HEK293 (cell line): ENCODE measurements around the gene ENDOV.

Experiments used
- CTCF ChIP-seq: fragments of 450-650 bp; formaldehyde crosslinking; IDR thresholded peaks from 2 replicates; pipeline ENCODE4 v1.5.1; 2016; ENCODE audit warnings: missing biosample characterization, missing genetic modification characterization
- HOXC10 ChIP-seq: sonication (generic); formaldehyde crosslinking; IDR thresholded peaks from 2 replicates; pipeline ENCODE4 v1.8.1; 2023; ENCODE audit warnings: mild to moderate bottlenecking, missing genetic modification reagents
- IKZF3 ChIP-seq: fragments of 450-650 bp; IDR thresholded peaks from 2 replicates; pipeline ENCODE4 v1.5.0; 2018; ENCODE audit warnings: missing biosample characterization, mild to moderate bottlenecking, missing genetic modification characterization, moderate library complexity
- KLF16 ChIP-seq: fragments of 450-650 bp; formaldehyde crosslinking; IDR thresholded peaks from 2 replicates; pipeline ENCODE4 v1.5.1; 2017; ENCODE audit warnings: missing biosample characterization, missing genetic modification characterization
- MEIS1 ChIP-seq: sonication (generic); formaldehyde crosslinking; IDR thresholded peaks from 2 replicates; pipeline ENCODE4 v1.8.1; 2022; ENCODE audit warnings: missing genetic modification reagents, mild to moderate bottlenecking, borderline replicate concordance
- PRDM6 ChIP-seq: fragments of 450-650 bp; formaldehyde crosslinking; IDR thresholded peaks from 2 replicates; pipeline ENCODE4 v1.5.1; 2017; ENCODE audit warnings: missing biosample characterization, missing genetic modification characterization
- REST ChIP-seq: fragments of 450-650 bp; formaldehyde crosslinking; IDR thresholded peaks from 2 replicates; pipeline ENCODE4 v1.5.1; 2016; ENCODE audit warnings: missing biosample characterization, missing genetic modification characterization
- TRIM28 ChIP-seq: IDR thresholded peaks from 2 replicates; pipeline ENCODE4 v1.6.1; 2011; ENCODE audit warnings: low read length, control low read depth, borderline replicate concordance
- ZBTB48 ChIP-seq: fragments of 450-650 bp; formaldehyde crosslinking; IDR thresholded peaks from 2 replicates; pipeline ENCODE4 v1.5.1; 2016; ENCODE audit warnings: missing biosample characterization, missing genetic modification characterization
- ZNF174 ChIP-seq: fragments of 450-650 bp; formaldehyde crosslinking; IDR thresholded peaks from 2 replicates; pipeline ENCODE4 v1.5.0; 2017; ENCODE audit warnings: missing biosample characterization, mild to moderate bottlenecking, missing genetic modification characterization
- ZNF19 ChIP-seq: fragments of 450-650 bp; formaldehyde crosslinking; IDR thresholded peaks from 2 replicates; pipeline ENCODE4; 2016; ENCODE audit warnings: missing biosample characterization, missing genetic modification characterization, low read depth
- ZNF391 ChIP-seq: fragments of 450-650 bp; formaldehyde crosslinking; IDR thresholded peaks from 2 replicates; pipeline ENCODE4 v1.5.1; 2016; ENCODE audit warnings: low read depth, missing biosample characterization, missing genetic modification characterization, borderline replicate concordance
- ZNF449 ChIP-seq: fragments of 450-650 bp; formaldehyde crosslinking; IDR thresholded peaks from 2 replicates; pipeline ENCODE4 v1.5.1; 2017; ENCODE audit warnings: missing biosample characterization, mild to moderate bottlenecking, missing genetic modification characterization, moderate library complexity
- ZNF555 ChIP-seq: fragments of 450-650 bp; formaldehyde crosslinking; conservative IDR thresholded peaks from 2 replicates; pipeline ENCODE4 v1.5.1; 2017; ENCODE audit warnings: missing biosample characterization, mild to moderate bottlenecking, missing genetic modification characterization, inconsistent platforms
- ZNF621 ChIP-seq: fragments of 450-650 bp; formaldehyde crosslinking; IDR thresholded peaks from 2 replicates; pipeline ENCODE4 v1.5.1; 2017; ENCODE audit warnings: missing biosample characterization, missing genetic modification characterization
- ZNF626 ChIP-seq: fragments of 450-650 bp; sonication (Bioruptor Pico); formaldehyde crosslinking; IDR thresholded peaks from 2 replicates; pipeline ENCODE4 v1.5.1; 2018; ENCODE audit warnings: missing biosample characterization, missing genetic modification characterization, inconsistent platforms
- ZNF629 ChIP-seq: fragments of 450-650 bp; formaldehyde crosslinking; IDR thresholded peaks from 2 replicates; pipeline ENCODE4 v1.5.1; 2017; ENCODE audit warnings: missing biosample characterization, missing genetic modification characterization
- ZNF645 ChIP-seq: fragments of 450-650 bp; formaldehyde crosslinking; IDR thresholded peaks from 2 replicates; pipeline ENCODE4; 2016; ENCODE audit warnings: missing biosample characterization, missing genetic modification characterization
- ZNF692 ChIP-seq: fragments of 450-650 bp; formaldehyde crosslinking; IDR thresholded peaks from 2 replicates; pipeline ENCODE4 v1.5.1; 2016; ENCODE audit warnings: missing biosample characterization, missing genetic modification characterization
- ZNF747 ChIP-seq: fragments of 450-650 bp; formaldehyde crosslinking; IDR thresholded peaks from 2 replicates; pipeline ENCODE4 v1.5.1; 2016; ENCODE audit warnings: missing biosample characterization, missing genetic modification characterization
- ZNF843 ChIP-seq: fragments of 450-650 bp; formaldehyde crosslinking; IDR thresholded peaks from 2 replicates; pipeline ENCODE4 v1.5.1; 2016; ENCODE audit warnings: missing biosample characterization, missing genetic modification characterization
- ZSCAN30 ChIP-seq: fragments of 450-650 bp; IDR thresholded peaks from 2 replicates; pipeline ENCODE4 v1.5.1; 2018; ENCODE audit warnings: missing biosample characterization, mild to moderate bottlenecking, missing genetic modification characterization, moderate library complexity
- ZSCAN4 ChIP-seq: fragments of 450-650 bp; formaldehyde crosslinking; IDR thresholded peaks from 2 replicates; pipeline ENCODE4 v1.5.1; 2017; ENCODE audit warnings: missing biosample characterization, missing genetic modification characterization
- ZSCAN5A ChIP-seq: fragments of 450-650 bp; formaldehyde crosslinking; IDR thresholded peaks from 2 replicates; pipeline ENCODE4 v1.5.1; 2016; ENCODE audit warnings: missing biosample characterization, missing genetic modification characterization

The ENDOV gene

GRCh38 chr17:80453998-80454556 is 39.1 kb downstream of the ENDOV start (continued):
- no peak for TF ChIP-seq REST (tag by site-specific recombination)
- TF ChIP-seq ZNF391 (tag by site-specific recombination): 0 out of 2 replicates have a peak, but pooled peaks have one; percentile 31
- TF ChIP-seq ZNF629: no peak
- TF ChIP-seq ZNF174: no peak
- TF ChIP-seq ZNF626 (tag by site-specific recombination): no peak
- TF ChIP-seq ZNF645 (tag by site-specific recombination): no peak
- TF ChIP-seq ZNF843 (tag by site-specific recombination): 0 out of 2 replicates have a peak, but pooled peaks have one; percentile 8
- TF ChIP-seq ZSCAN4 (tag by site-specific recombination): no peak
- TF ChIP-seq MEIS1 (CRISPR knock-in tag): no peak
- no peak for TF ChIP-seq PRDM6 (tag by site-specific recombination)
- no peak for TF ChIP-seq ZNF621
- TF ChIP-seq HOXC10: no peak
- TF ChIP-seq TRIM28: no peak
- TF ChIP-seq ZNF747 (tag by site-specific recombination): no peak
- no peak for TF ChIP-seq CTCF (tag by site-specific recombination)
- no peak for TF ChIP-seq KLF16 (tag by site-specific recombination)
- TF ChIP-seq IKZF3 (tag by site-specific recombination): no peak
- TF ChIP-seq ZNF692 (tag by site-specific recombination): 0 out of 2 replicates have a peak, but pooled peaks have one; percentile 14
- no peak; the same call in 1 of the 2 replicates for TF ChIP-seq ZSCAN30 (tag by site-specific recombination)
- peak; percentile 11; the same call in 1 of the 2 replicates for TF ChIP-seq ZNF449 (tag by site-specific recombination)
- no peak for TF ChIP-seq ZNF19 (tag by site-specific recombination)
- no peak for TF ChIP-seq ZNF555
- peak; percentile 34; the same call in 1 of the 2 replicates for TF ChIP-seq ZSCAN5A (tag by site-specific recombination)
- peak; percentile 48; the same call in 1 of the 2 replicates for TF ChIP-seq ZBTB48 (tag by site-specific recombination)
